PC-9 (cell line): ENCODE results near the gene GRM7.

ENCODE experiments used
- CTCF ChIP-seq: fragments of 200-600 bp; sonication (generic); conservative IDR thresholded peaks from 2 replicates; pipeline ENCODE4 v1.6.1; 2017; ENCODE audit warnings: mixed run types, antibody characterized with exemption, mild to moderate bottlenecking, moderate library complexity
- EZH2 ChIP-seq: fragments of 200-600 bp; sonication (generic); IDR thresholded peaks from 2 replicates; pipeline ENCODE4 v1.8.0; 2017; ENCODE audit warnings: antibody characterized with exemption, low read depth

DNA sequence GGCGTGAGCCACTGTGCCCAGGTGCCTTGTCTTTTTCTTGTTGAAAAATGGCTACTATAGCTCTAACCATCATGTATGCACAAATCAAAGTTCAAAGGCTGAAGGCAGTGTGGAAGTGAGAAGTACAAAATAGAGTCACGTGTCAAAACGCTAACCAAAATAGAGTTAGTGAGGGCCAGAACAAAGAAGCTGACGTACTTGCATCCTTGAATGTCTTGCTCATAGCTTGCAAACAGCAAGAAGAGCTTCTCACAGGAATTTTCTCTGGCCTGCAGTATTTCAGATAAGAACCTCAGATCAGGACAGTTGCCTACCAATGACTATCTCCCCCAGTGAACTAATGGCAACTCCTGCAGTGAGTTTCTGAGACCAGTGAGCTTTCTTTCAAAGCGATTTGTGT, 713.5 kb downstream of the GRM7 start:
- no peak for TF ChIP-seq CTCF
- TF ChIP-seq EZH2, result no peak
